Adrenal gland (tissue), 12 donors: ENCODE data around the gene PPP1R9B. TPM values are rescaled to one million over a fixed set of nuclear protein-coding genes. Genes with fewer than 3 reads are reported as not detected.

ENCODE experiments used
- DNase-seq, 7 donors: peaks; one replicate each; pipeline ENCODE4 v3.0.0-alpha.2; 2019 to 2020
- H3K27ac ChIP-seq, 5 donors: fragments of 200-600 bp; sonication (generic) in 4 of 5; 1 replicate in 3 of 5; 2 replicates in 2 of 5; pipeline versions ENCODE4 v1.5.1 to v1.8.0; 2016 to 2020; ENCODE audit warnings: mild to moderate bottlenecking in 1 of 5
- H3K27me3 ChIP-seq: fragments of 200-600 bp; 2 replicates; pipeline ENCODE4 v1.8.0; 2021
- H3K36me3 ChIP-seq, 2 donors: fragments of 200-600 bp; replicated peaks in 1 of 2; 1 replicate in 1 of 2; 2 replicates in 1 of 2; pipeline versions ENCODE4 v1.5.1 to v1.8.0; 2018 to 2022
- H3K4me1 ChIP-seq, 2 donors: fragments of 200-600 bp; replicated peaks in 1 of 2; 1 replicate in 1 of 2; 2 replicates in 1 of 2; pipeline versions ENCODE4 v1.5.1 to v1.8.0; 2018 to 2021
- H3K4me3 ChIP-seq, 4 donors: fragments of 200-600 bp; sonication (generic) in 3 of 4; one replicate each; pipeline ENCODE4 v1.5.1; 2016 to 2018
- H3K9me3 ChIP-seq, 3 donors: fragments of 200-600 bp; sonication (generic) in 1 of 3; replicated peaks in 1 of 3; 1 replicate in 2 of 3; 2 replicates in 1 of 3; pipeline versions ENCODE4 v1.5.1 to v1.8.0; 2016 to 2021
- POLR2A ChIP-seq, 2 donors: fragments of 450-650 bp; IDR thresholded peaks; one replicate each; pipeline ENCODE4 v1.6.1; 2017; ENCODE audit warnings: antibody characterized with exemption in 2 of 2, mild to moderate bottlenecking in 2 of 2, moderate library complexity in 1 of 2
- WGBS, 4 donors: extraction: QIAGEN DNeasy Blood & Tissue Kit in 2 of 4; methylation state at CpG; one replicate each; pipeline versions ENCODE4 v1.1.5 to v1.1.7; 2013 to 2017; 5-methylcytosine and 5-hydroxymethylcytosine counted together
- intact Hi-C, 2 donors: fragments of 100-400 bp; cut with DNase I; formaldehyde crosslinking; loops; one replicate each; pipeline versions ENCODE4 v1.14.1 to v1.15.0; 2022 to 2023
- polyA plus RNA-seq, 3 donors: library from polyadenylated mRNA; stranded (reverse); fragments of 200-250 nt in 2 of 3; fragments of 350-450 nt in 1 of 3; fragmentation: Illumina TruSeq in 1 of 3; extraction: RNeasy Lipid Tissue Mini Kit (QIAGEN cat#74804) in 1 of 3; gene quantifications; one replicate each; pipeline ENCODE4 v1.2.3, GENCODE V29; 2013 to 2014
- total RNA-seq, 9 donors: library from RNA; depleted of rRNA in 4 of 9; stranded (reverse); fragments of >200 nt in 4 of 9; fragments of 120-200 nt in 1 of 9; fragmentation: NEBNext Ultra II Directional in 1 of 9; extraction: Animal tissue kit (Norgen Biotek cat#: 25700) in 1 of 9; gene quantifications; one replicate each; pipeline versions ENCODE4 v1.1.0 to v1.2.4, GENCODE V29; 2013 to 2023
- TF ChIP-seq, protein P1 (sequence below), 6 experiments: fragments of 450-650 bp in 4 of 6; fragments of 200-600 bp in 2 of 6; sonication (generic) in 1 of 6; IDR thresholded peaks; 1 replicate in 5 of 6; 2 replicates in 1 of 6; pipeline versions ENCODE4 v1.5.1 to v1.8.0; 2016 to 2021; ENCODE audit warnings: antibody characterized with exemption in 6 of 6, mild to moderate bottlenecking in 2 of 6, moderate library complexity in 1 of 6
- donor health status: healthy with polysubstance abuse.
- donor health status: Bipolar disorder and iron deficiency.
- donor health status: DM: yes; HTN: yes; CAD: no.
- donor health status: DM: no; HTN: no; CAD: no.
- donor health status: DM: no; HTN: no; CAD: no.
- donor health status: DM: yes; HTN: yes; CAD: no.

Gene PPP1R9B
- total and polyA plus RNA-seq, 12 donors, result 21.8 to 128 (median 52.1) TPM

DNA sequence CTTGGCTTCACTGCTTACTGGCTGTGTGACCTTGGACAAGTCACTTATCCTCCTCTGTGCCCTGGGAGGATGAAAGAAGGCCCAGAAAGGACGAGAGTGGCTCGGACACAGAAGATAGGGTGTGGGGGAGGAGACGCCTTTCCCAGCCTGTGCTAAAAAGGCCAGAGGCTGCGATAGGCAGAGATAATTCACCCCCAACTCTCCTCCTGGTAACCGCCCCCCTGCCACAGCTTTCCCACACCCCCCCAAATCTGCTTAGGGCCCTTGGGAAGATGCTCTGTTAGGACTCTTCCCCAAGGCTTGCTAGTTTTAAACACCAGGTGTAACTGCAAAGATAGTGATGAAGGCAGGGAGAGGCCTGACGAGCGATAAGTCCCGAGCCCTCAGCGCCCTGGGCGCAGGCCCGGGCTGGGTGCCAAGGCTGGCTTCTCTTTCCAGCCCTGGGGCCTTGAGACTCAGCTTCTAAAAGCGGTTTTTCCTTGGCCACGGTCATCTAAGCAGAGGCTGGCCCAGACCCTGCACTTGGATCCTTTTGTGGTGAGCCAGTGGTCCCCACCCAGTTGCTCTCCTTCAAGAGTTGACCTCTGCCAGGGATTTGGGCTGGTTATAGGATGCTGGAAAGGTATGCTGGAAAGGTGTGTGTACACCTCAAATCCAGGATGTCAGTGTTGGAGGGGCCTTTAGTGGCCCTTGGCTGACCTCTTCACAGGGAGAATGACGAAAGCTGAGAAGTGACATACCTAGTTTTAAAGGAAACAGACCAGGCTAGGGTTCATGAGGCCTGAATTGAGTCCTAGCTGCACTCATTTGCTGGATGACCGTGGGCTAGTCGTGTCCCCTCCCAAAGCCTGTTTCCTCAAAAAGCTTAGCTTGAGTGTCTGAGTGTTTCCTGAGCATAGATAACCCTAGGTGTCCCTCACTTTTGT is 3.4 kb upstream of the PPP1R9B start:
- peak; percentile 84 to 91 (median 87) for DNase-seq
- no peaks in the 10 kb centered on the region for H3K9me3 ChIP-seq
- peak overlapping the region; percentile 55 to 94 (median 89) for H3K27ac ChIP-seq
- intact Hi-C loops, result no loop called here
- WGBS, 4 donors, result 26 to 37% (median 33%) methylated on average over 12 to 16 of the region's 16 CpGs
- no peaks in the 10 kb centered on the region for H3K27me3 ChIP-seq
- H3K4me3 ChIP-seq, result no peak overlapping the region
- no peaks in the 10 kb centered on the region for H3K36me3 ChIP-seq
- peaks cover 49 to 53% of the 10 kb centered on the region in 2 donors for H3K4me1 ChIP-seq
- peak in 1 of 2 donors; percentile 11 for TF ChIP-seq POLR2A (IDR thresholded peaks at IDR 0.05)
- TF ChIP-seq, protein P1, sequence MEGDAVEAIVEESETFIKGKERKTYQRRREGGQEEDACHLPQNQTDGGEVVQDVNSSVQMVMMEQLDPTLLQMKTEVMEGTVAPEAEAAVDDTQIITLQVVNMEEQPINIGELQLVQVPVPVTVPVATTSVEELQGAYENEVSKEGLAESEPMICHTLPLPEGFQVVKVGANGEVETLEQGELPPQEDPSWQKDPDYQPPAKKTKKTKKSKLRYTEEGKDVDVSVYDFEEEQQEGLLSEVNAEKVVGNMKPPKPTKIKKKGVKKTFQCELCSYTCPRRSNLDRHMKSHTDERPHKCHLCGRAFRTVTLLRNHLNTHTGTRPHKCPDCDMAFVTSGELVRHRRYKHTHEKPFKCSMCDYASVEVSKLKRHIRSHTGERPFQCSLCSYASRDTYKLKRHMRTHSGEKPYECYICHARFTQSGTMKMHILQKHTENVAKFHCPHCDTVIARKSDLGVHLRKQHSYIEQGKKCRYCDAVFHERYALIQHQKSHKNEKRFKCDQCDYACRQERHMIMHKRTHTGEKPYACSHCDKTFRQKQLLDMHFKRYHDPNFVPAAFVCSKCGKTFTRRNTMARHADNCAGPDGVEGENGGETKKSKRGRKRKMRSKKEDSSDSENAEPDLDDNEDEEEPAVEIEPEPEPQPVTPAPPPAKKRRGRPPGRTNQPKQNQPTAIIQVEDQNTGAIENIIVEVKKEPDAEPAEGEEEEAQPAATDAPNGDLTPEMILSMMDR (IDR thresholded peaks at IDR 0.05), result no peak

DNA sequence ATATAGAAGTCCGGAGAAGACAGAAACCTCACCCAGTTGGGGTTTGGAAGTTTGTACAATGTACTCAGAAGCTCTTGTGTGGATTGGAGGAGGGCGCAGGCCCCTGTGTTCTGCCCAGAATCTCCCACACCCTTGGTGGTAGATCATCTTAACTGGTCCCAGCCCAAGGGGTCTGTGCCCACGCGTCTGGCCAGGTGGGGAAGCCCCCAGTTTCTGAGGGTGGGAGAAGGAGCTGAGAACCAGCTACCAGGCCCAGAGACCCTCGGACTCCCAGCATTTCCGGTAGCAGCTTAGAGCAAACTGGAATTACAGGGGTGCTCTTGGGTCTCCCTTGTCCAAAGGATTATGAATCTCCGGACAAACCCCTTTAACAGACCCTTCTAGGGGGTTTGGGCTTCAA is 2.3 kb upstream of the PPP1R9B start:
- DNase-seq, result no peak
- no peaks in the 10 kb centered on the region for H3K27me3 ChIP-seq
- H3K9me3 ChIP-seq, result no peaks in the 10 kb centered on the region
- peaks cover 59 to 62% of the 10 kb centered on the region in 2 donors for H3K4me1 ChIP-seq
- peak overlapping the region in 4 of 5 donors; percentile 84 to 94 (median 91) for H3K27ac ChIP-seq
- intact Hi-C loops, result no loop called here
- no peak for TF ChIP-seq POLR2A (IDR thresholded peaks at IDR 0.05)
- TF ChIP-seq, protein P1 (IDR thresholded peaks at IDR 0.05), result no peak
- no peaks in the 10 kb centered on the region for H3K36me3 ChIP-seq
- peak overlapping the region in 1 of 4 donors; percentile 92 for H3K4me3 ChIP-seq
- WGBS, 4 donors, result 65 to 82% (median 78%) methylated on average over 5 to 7 of the region's 7 CpGs

DNA sequence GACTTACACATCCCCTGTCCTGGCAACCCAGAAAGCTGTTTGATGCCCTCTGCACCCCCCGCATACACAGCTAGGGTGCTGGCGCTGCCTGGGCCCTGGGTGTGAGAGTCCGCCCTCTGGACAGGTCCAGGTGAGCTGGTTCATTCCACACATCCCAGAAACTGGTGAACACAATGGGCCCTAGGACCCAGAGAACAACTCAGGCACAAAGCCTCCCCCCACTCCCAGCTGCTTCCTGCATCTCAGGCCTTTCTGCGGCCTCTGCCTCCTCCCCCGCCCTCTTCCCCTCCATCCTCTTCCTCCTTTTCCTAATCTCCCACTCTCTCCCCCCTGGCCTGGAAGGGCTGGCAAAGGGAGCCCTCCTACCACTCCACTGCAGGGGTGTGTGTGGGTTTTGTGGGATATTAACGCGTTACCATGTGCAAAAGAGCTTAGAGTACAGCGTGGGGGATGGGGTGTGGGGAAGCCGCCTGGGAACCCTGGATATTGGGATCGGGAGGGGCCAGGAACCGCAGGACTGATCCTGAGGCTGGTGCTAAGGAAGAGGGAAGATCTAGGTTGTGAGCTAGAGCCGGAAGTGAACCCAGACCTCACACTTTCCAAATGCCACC is 1.6 kb upstream of the PPP1R9B start:
- Histone ChIP-seq H3K27me3 (no peaks in the 10 kb centered on the region), H3K4me1 (peaks cover 66 to 68% of the 10 kb centered on the region in 2 donors), H3K4me3 (peak overlapping the region in 2 of 4 donors; percentile 60 to 92), H3K27ac (peak overlapping the region; percentile 76 to 94 (median 89)), H3K36me3 (no peaks in the 10 kb centered on the region), H3K9me3 (no peaks in the 10 kb centered on the region)
- peak in 1 of 2 donors; percentile 8 for TF ChIP-seq POLR2A (IDR thresholded peaks at IDR 0.05)
- TF ChIP-seq, protein P1 (IDR thresholded peaks at IDR 0.05), result peak in 2 of 6 experiments; percentile 15 to 31
- DNase-seq, result peak; percentile 85 to 94 (median 89)
- WGBS, 4 donors, result 1 to 4% (median 2%) methylated on average over 11 to 12 of the region's 12 CpGs
- intact Hi-C loops, result no loop called here
